AG08395 (cell line): ENCODE results near the gene RAB9B.

Source experiments
- DNase-seq: peaks from one replicate; pipeline ENCODE4 v3.0.0; 2012; ENCODE audit warnings: mixed read lengths, low spot score

Gene RAB9B

DNA sequence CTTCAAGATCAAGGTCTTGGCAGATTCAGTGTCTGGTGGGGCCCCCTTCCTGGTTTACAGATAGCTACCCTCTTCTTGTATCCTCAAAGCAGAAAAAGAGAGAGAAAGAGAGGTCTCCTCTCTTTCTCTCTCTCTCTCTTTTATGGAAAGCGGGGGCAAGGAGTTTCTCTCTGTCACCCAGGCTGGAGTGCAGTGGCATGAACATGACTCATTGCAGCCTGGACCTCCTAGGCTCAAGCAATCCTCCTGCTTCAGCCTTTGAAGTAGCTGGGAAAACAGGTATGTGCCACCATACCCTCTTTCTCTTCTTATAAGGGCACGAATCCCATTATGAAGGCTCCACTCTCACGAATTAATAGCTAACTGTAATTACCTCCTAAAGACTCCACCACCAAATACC, 20.2 kb downstream of the RAB9B start:
- DNase-seq = no peak

DNA sequence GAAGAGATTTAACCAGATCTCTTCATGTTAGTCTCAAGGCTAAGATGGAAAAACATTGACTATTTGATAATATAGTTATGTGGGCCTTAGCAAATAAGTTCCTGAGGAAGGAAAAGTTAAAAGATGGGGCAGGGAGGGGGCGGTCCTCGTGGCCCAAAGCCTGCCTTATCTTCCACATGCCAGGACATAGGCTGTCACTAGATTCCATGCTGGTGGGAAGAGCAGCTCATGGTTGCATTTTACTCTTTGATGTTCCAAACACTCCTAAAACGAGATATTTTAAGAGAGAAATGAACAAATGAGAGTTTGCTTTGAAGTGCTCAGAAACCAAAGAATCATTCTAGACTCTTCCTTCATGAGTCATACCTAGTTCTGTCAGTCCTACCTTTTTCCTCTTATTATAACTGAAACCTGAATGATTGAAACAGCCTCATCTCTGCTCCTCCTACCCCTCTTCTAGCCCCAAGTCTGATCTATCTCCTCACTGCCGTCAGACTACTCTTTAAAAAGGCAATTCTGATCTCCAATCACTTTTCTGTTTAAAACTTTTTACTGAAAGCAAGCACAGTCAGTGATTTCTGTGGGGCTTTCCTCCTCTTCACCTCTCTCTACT, 25.1 kb downstream of the RAB9B start:
- DNase-seq = no peak

DNA sequence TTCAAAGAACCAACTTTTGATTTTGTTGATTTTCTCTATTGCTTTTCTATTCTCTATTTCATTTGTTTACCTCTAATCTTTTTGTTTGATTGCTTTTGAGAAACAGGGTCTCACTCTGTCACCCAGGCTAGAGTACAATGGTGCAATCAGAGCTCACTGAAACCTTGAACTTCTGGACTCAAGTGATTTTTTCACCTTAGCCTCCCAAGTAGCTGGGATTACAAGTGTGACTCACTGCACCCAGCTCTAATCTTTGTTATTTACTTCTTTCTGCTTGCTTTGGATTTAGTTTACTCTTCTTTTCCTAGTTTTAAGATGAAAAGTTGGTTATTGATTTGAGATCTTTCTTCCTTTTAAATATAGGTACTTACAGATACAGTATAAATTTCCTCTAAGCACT, 26.2 kb downstream of the RAB9B start:
- DNase-seq = no peak

DNA sequence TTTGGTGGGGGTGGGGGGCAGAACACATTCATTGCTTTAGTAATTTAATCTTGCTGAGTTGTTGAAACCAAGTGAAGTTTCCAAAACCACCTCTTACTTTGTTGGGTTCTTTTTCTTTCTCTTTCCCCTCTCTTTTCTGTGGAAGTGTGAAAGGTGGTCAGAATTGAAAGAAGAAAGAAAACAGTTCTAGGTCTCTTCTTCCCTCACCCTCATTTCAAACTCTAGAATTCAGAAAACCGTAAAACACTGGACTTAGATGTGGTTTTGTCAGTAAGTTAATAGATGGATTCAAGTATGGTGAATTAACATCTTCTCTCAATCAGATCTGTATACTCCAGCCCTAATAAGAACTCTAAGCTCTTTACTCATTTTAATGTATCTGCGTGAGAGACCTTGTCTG, 31.7 kb downstream of the RAB9B start:
- DNase-seq = no peak

DNA sequence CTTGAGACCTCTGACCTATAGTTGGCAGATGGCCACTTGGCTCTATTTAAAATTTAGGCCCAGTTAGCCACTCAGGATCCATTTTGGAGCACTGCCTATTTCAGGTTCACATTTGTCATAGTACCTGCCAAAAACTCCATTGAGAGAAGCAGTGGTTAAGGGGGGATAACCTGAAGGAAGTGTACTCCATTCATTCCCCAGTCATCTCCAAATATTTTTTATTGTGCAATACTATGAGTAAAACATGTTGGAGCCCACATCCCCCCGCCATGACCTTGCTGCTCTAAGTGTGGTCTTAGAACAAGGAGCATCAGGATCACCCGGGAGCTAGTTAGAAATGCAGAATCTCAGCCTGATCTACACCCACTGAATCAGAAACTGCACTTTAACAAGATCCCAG, 34.4 kb downstream of the RAB9B start:
- no peak for DNase-seq

DNA sequence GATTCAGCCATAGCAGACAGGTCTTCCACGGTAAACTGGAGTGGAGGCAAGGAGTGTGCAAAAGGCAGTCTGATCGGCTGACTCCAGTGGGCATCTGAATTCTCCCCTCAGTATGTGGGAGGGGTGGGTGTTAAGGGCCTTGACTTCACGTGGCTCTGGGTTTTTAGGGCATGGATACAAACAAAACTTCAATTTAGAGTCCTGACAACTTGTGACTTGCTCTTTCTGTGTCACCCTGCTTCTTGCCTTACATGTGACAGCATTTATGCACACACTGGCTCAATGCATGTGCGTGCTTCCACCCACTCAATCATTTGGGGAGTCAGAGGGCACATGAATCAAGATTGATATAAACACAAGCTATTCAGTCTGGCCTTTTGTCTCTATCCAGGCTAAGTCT, 37.9 kb downstream of the RAB9B start:
- no peak for DNase-seq

DNA sequence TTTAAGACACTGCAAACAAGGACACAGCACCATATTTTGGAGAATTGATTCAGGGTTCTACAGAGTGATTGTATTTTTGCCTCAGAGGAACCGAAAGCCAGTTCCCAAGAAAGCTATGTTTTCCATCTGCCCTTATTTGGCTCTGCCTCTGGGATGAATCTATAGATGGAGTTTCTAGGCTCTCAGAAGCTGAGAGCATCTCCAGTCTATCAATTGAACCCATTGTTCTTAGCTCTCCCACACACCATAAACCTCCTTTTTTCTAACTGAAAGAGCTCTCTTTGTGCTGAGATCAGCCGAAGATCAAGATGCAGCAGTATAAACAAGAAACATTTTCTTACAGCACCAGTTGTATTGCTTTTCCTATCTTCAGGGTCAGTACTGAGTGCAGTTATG, 38.5 kb downstream of the RAB9B start:
- DNase-seq = no peak

DNA sequence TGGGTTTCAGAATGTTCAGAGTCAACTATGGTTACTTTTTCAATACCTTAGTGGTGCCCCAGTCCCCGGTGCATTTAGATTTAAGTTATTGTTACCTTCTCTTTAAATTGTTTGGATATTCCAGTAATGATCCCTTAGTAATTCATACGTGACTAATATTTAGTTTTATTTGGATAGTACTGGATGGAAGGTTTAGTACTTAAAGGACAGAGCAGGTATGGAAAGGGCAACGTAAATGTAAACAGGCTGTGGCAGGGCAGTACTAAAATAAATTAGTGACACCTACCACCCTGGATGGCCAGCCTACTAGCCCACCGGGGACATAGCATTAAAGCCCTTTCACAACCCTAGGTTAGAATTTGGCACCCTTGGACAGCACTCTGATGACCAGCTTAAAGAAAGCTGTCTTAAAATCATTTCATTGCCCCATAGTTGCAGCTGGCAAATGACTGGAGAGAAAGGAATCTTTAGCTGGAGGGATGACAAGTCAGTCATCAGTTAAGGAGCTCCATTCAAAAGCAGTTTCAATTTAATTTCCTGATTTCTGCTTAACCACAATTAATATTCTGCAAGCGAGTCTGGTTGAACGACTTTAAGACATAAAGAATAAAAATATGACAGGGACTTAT, 39.0 kb downstream of the RAB9B start:
- peak; percentile 62 for DNase-seq

DNA sequence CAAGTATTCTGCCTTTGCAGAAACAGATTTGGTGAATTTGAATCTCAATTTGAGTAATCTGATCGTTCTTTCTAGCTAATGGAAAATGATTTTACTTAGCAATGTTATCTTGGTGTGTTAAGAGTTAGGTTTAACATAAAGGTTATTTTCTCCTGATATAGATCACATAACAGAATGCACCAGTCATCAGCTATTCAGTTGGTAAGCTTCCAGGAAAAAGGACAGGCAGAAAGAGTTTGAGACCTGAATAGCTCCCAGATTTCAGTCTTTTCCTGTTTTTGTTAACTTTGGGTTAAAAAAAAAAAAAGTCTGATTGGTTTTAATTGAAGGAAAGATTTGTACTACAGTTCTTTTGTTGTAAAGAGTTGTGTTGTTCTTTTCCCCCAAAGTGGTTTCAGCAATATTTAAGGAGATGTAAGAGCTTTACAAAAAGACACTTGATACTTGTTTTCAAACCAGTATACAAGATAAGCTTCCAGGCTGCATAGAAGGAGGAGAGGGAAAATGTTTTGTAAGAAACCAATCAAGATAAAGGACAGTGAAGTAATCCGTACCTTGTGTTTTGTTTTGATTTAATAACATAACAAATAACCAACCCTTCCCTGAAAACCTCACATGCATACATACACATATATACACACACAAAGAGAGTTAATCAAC, 40.1 kb downstream of the RAB9B start:
- no peak for DNase-seq

DNA sequence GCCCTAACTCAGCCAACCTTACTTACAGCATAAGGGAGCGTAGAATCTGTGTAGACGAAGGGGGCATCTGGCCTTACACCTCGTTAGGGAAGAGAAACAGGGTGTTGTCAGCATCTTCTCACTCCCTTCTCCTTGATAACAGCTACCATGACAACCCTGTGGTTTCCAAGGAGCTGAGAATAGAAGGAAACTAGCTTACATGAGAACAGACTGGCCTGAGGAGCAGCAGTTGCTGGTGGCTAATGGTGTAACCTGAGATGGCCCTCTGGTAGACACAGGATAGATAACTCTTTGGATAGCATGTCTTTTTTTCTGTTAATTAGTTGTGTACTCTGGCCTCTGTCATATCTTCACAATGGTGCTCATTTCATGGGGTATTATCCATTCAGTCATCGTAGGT, 40.8 kb downstream of the RAB9B start:
- DNase-seq = no peak

DNA sequence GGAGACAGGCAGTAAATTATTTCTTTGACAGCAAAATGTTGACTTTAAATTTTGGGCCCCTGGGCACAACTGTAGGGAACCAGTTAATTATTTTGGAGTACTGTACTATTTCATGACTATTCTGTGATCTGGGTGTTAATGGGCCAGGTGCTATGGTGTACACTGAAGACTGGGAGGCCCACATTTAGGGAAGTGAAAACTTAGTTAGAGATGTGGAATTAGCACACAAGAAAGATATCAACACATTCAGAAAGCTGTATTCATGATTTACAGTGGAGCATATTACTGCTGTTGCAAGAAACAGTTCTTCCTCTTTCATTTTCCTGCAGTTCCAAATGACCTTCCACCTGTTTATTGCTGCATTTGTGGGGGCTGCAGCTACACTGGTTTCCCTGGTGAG, 43.1 kb downstream of the RAB9B start:
- DNase-seq = no peak

DNA sequence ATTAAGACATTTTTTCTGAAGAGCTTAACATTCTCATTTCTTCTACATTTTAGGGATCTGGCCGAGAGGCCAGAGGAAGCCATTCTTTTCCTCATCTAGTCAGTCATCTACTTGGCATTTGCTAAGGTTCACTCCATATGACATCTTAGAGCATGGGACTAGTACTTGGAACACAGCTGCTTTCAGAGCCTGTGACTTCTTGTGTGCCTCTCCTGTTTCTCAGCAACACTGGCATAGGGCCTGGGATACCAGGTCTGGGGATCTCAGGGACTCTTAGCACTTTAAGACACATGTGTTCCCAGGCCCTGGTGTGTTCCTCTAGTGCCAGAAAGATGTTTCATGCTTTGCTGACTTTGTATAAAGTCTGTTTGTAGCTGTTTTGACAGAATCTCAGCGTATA, 48.1 kb downstream of the RAB9B start:
- DNase-seq = no peak

DNA sequence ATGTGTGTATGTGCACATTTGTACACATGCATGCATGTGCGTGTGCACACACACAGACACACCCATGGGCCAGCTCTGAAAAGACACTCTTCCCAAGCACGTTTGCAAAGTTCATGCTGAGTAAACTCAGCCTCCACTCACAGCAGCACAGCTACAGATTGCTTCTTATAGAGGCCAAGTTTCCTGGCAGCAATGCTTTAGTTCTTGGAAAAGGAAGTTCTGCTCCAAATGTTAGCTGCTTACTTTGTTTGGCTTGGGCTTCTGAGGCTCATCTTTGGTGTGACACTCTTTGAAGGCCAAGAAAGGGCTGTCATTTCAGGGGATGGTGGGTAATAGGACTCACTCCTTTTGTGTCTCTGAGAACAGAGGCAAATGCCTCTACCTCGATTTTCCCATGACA, 48.9 kb downstream of the RAB9B start:
- no peak for DNase-seq

DNA sequence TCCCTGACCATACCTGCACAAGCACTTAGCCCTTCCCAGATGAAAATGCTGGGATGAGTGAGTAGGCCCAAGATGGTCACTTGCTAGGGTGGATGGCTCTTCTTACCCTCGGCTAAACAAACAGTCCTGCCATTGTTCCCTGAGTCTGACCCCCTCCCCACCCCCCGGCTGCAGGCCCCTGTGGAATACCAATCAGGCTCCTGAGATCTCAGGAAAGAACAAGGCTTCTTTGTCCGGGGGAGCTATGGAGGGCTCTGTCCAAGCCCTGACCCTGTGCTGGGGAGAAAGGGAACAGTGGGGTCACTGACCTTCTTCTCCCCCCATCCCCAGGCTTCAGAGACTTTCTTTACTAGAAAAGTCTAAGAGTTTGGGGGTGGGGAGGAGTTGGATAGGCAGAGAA, 49.4 kb downstream of the RAB9B start:
- no peak for DNase-seq

DNA sequence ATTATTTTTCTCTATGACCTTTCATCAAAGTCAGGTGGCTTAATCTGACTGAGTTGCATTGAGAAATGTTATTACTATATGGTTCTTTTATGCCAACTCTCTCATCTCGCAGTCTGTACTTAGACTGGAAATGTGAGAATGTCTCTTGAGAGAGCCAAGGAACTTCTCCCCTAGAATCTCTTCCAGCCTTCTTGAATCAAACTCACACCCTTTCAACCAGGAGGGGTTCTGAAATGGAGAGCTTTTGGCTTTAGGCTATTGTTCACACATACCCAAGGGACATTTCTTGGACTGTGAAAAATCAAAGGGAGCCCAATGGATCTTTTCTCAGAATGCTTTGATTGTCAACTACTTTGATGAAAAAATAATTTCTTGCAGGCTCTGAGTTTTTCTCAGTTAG, 50.4 kb downstream of the RAB9B start:
- no peak for DNase-seq

DNA sequence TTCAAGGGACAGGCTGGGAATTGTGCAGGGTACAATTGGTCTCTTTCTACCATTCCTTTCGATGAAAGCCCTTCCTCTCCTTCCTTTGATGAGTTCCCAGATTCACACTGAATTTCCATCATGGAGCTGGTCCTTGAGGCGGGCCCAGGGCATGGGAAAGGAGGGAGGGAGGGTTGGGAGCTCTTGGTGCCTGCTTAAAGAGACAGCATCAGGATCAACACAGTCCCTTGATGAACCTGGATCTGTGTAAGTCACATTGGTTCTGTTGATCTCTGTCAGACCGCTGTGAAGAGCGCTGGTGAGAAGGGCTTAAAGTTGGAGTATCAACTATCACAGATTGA, 51.0 kb downstream of the RAB9B start:
- DNase-seq = no peak

DNA sequence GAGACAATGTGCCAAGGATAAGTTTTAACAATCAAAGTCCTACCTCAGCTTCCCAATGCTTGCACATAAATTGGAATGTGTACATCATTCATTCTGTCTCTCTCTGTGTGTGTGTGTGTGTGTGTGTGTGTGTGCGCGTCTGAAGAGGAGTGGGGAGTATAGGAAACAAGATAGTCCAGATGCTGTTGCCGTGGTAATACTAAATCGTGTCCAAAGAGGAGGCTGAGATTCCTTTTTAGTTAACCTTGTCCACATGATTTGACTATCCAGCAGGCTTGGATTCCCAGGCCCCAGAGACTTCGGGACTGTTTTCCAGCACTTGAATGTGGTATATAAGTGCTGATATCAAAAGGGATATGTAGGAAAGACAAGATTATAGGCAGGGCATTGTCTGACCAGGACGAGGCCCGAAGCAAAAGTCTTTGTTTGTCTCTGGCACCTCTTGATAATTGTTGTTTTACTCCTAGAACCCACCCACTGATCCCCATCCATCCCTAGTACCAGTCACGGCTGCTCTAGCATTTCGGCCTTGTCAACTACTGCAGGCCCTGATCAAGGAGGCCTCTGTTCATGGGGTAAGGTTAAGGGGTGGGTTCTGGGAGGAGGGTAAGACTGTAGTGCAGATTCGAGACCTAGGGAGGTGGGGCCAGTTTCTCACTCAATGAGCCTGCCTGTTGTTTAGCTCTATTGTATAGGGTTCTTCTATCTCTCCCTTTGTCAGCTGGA, 51.6 kb downstream of the RAB9B start:
- DNase-seq = no peak

DNA sequence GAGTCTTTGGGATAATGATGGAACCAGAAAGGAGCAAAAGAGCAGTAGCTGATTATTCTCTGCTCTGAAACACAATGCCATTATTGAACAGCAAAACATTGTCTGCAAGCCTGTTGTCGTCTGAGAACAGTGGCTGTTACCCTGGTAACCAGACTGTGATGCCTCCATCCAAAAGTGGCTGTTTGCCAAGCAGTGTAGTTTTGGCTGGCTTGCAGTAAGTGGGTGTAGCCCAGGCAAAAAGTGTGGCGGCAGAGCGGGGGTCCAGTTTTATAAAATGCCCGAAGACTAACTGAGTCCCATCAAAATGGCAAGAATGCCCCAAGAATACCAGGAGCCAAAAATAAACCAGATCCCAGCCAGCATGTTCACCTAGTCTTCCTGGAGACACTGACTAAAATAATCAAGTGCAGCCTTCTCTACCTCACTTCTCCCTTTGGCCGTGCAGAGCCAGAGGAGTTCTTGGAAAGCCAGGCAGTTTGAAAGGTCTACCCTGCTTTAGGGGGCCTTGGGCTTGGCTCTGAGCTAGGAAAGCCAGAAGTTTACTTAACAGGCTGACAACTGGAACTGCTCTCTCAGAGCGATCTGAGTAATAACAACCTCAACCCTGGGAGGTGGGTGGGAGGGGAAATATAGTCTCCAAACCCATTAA, 52.8 kb downstream of the RAB9B start:
- no peak for DNase-seq

DNA sequence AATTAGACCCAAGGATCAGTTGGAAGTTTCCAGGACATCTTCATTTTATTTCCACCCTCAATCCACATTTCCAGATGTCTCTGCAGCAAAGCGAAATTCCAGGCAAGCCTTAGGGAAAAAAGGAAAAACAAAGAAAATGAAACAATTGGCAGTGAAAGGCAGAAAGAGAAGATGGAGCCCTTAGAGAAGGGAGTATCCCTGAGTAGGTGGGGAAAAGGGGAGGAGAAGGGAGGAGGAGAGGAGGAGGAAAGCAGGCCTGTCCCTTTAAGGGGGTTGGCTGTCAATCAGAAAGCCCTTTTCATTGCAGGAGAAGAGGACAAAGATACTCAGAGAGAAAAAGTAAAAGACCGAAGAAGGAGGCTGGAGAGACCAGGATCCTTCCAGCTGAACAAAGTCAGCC, 55.5 kb downstream of the RAB9B start, which contains the start of gene PLP1:
Gene PLP1, plus strand, starts transcription at position 295 of the 400 bp plus-strand sequence. CDS start 156 bp downstream, outside the sequence.
- DNase-seq = no peak

DNA sequence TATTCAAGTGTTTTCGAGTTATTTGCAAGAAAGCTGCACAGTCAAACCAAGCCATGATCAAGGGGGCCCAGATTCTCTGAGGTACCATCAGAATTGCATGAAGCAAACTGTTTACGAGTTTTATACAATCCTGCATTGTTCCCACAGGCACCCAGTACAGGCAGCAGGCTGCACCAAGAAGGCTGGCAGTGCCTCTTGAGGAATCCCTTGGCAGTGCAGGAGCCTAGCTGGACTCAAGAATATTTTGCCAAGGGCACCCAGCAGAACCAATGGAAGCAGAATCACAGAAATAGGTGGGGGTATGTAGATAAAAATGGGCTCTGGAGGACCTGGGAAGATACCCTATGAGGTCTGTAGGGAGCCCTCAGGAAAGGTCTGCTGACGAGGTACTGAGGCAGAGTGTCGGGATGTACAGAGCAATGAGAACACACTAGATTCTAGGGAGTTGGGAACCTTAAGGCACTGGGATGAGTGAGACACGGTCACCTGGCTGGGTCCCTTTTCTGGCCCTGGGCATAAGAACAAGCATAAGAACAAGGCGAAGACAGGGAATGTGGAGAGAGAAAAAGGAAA, 57.9 kb downstream of the RAB9B start:
- peak; percentile 49 for DNase-seq

DNA sequence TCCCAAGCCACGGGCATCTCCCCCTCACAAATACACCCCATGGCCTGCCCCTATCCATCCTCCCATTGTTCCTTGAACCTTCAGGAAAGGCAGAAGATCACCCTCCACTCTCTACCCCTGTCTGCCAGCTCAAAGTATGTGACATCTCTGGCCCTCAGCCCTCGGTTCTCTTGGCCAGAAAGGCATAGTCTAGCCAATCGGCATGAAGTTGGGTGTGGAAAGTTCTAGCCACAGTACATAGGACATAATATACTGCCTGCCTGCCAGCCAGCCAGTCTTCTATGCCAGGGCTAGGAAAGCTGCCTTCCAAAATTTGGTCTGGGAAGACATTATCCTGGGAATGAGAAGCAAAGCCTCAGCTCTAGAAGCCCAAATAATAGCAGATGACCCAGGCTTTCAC, 58.6 kb downstream of the RAB9B start:
- DNase-seq = no peak
